ENCODE data around the gene ITCH.
"Not testable (repeated sequence)": the region's sequence is repeated elsewhere in the genome, so short reads cannot be mapped to it uniquely, and the experiment has no call there.

Gene ITCH

DNA sequence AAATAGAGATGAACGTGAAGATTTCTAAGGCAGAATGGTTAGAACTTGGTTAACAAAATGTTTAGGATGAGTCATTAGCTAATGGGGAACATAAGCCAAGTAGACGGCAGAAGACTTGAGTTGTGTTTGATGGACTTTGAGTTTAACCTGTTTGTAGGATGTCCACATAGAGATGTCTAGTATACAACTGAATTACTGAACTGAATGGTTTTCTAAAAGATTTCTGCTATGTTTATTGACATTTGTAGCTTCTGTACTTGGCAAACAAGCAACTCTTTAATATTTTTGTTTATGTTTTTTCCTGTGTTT lies 98.7 kb downstream of the ITCH start:
- DNase-seq (ENCODE audit: low read depth), result no peak

DNA sequence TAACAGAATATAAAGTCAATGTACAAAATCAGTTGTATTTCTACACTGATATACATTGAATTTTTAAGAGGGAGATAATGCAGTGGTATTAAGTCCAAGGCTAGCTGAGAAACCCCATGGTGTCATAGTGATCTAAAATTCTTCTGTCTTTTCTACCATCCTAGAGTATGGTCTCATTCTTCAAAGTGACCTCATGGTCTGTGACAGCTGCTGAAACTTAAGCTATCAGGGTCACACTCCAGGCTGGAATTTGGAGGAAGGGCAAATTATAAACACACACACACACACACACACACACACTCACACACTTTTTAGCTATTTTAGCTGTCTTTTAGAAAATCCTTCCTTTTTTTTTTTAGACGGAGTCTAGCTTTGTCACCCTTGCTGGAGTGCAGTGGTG lies 105.9 kb downstream of the ITCH start:
- DNase-seq (ENCODE audit: low read depth), result no peak

GRCh38 chr20:34472246-34472925 lies 109.3 kb downstream of the ITCH start:
- DNase-seq (ENCODE audit: low read depth), result no peak

GRCh38 chr20:34473262-34473883 lies 110.3 kb downstream of the ITCH start:
- DNase-seq (ENCODE audit: low read depth), result no peak

- peak; percentile 16 for DNase-seq (ENCODE audit: low read depth)
Observed at GRCh38 chr20:34475979-34476736, 113.1 kb downstream of the ITCH start.

GRCh38 chr20:34479627-34480026 lies 116.6 kb downstream of the ITCH start:
- no peak for DNase-seq (ENCODE audit: low read depth)

GRCh38 chr20:34482154-34482553 lies 119.1 kb downstream of the ITCH start:
- DNase-seq (ENCODE audit: low read depth), result not testable (repeated sequence)

GRCh38 chr20:34483585-34484220 lies 120.6 kb downstream of the ITCH start:
- DNase-seq (ENCODE audit: low read depth), result not testable (repeated sequence)

DNA sequence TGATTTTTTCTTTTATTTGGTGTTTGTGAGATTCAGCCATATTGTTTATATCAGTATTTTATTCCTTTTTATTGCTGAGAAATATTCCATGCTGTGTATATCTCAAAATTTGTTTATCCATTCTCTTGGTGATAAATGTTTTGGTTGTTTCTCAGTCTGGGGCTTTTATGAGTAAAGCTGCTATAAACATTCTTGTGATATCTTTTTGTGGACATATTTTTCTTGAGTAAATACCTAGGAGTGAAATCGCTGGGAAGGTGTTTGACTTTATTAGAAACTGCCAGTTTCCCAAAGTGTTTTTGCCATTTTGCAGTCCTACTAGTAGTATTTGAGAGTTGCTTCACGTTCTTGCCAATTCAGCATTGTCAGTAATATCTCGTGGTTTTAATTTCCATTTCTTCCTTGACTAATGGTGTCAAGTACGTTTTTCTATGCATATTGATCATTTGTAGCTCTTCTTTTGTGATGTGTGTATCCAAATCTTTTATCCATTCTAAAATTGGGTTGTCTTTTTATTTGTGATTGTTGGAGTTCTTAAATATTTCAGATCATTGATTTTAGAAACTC lies 122.1 kb downstream of the ITCH start:
- no peak for DNase-seq (ENCODE audit: low read depth)

DNA sequence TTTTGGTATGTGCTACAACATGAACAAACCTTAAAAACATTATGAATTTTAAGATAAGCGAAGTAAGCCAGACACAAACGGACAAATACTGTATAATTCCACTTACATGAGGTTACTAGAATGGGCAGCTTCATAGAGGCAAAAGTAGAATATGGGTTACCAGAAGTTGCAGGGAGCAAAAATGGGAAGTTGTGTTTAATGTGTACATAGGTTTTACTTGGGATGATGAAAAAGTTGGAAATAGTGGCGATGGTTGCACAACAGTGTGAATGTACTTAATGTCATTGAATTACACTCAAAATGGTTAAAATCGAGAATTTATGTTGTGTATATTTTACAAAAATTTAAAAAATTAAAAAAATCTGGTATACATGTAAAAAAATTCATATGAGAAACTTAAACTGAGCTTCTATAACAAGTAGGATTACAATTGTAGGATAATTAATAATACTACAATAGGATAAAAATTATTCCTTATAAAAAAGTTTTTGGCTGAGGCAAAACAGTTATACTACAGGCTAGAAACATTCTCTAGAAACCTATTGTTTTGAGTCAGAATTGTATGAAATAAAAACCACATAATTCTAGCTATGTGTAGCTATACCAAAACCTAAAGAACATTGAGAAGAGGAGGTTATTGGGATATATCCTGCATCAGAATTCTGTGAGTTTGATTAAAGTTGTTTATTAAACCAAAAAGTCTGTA lies 128.3 kb downstream of the ITCH start:
- no peak for DNase-seq (ENCODE audit: low read depth)

DNA sequence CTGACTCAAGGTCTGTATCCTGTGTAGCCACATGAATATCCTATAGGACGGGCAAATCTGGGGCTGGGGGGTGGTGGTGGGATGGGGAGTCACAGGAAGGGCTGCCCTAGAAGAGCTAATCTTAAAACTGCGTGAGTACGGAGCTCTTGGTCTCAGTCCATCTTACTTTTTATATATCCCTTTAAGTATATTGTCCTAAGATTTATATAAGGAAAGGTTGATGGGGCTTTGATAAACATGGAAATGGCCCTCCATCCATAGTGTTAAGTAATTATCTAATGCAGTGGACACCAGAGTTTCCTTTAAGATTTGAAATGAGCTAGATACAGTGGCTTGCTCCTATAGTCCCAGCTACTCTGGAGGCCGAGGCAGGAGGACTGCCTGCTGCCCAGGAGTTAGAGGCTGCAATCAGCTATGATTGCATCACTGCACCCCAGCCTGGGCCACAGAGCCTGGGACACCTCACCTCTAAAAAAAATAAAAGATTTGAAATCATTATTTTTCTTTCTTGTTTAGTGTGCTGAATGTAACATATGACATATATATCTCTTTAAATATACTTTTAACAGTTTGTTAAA lies 128.9 kb downstream of the ITCH start:
- no peak for DNase-seq (ENCODE audit: low read depth)

- DNase-seq (ENCODE audit: low read depth), result no peak
Observed at GRCh38 chr20:34493646-34494045, 130.6 kb downstream of the ITCH start.

GRCh38 chr20:34495307-34495706 lies 132.2 kb downstream of the ITCH start:
- no peak for DNase-seq (ENCODE audit: low read depth)

DNA sequence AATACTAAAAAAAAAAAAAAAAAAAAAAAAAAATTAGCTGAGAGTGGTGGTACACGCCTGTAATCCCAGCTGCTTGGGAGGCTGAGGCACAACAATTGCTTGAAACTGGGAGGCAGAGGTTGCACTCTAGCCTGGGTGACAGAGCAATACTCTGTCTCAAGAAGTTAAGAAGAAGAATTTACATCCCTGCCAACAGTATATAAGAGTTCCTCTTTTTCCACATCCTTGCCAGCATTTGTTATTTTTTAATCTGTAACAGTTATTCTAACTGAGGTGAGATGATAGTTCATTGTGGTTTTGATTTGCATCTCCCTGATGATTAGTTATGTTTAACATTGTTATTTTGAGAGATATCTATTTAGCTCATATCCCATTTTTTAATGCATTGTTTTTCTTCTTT lies 132.8 kb downstream of the ITCH start:
- no peak for DNase-seq (ENCODE audit: low read depth)

GRCh38 chr20:34497596-34497995 lies 134.5 kb downstream of the ITCH start:
- DNase-seq (ENCODE audit: low read depth), result not testable (repeated sequence)

GRCh38 chr20:34500823-34501222 lies 137.8 kb downstream of the ITCH start:
- no peak for DNase-seq (ENCODE audit: low read depth)

DNA sequence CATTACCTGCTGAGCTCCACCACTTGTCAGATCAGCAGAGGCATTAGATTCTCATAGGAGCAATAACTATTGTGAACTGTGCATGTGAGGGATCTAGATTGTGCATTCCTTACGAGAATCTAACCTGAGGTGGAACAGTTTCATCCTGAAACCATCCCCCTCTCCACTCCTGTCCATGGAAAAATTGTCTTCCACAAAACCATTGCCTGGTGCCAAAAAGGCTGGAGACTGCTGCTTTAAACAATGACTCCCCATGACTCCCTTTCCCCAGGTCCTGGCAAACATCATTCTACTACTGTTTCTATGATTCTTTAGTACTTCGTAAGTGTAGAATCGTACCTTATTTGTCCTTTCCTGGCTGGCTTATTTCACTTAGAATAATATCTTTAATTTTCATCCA lies 143.4 kb downstream of the ITCH start:
- DNase-seq (ENCODE audit: low read depth), result no peak

DNA sequence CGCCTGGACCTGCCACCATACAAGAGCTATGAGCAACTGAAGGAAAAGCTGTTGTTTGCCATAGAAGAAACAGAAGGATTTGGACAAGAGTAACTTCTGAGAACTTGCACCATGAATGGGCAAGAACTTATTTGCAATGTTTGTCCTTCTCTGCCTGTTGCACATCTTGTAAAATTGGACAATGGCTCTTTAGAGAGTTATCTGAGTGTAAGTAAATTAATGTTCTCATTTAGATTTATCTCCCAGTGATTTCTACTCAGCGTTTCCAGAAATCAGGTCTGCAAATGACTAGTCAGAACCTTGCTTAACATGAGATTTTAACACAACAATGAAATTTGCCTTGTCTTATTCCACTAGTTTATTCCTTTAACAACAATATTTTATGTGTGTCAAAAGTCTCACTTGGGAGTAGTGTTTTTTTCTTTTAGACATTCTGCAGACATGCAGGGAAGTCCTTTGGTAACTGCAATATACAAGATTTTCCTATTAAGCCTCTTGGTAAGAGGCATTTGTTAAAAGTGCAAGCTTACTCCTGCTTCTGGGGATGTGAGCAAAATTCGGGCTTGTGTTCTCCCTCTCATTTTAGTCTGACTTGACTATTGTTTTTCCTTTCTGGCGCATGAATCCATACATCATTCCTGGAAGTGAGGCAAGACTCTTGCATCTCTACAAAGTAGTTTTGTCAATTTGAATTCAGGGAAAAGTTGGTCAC lies 144.8 kb downstream of the ITCH start:
- DNase-seq (ENCODE audit: low read depth), result no peak

DNA sequence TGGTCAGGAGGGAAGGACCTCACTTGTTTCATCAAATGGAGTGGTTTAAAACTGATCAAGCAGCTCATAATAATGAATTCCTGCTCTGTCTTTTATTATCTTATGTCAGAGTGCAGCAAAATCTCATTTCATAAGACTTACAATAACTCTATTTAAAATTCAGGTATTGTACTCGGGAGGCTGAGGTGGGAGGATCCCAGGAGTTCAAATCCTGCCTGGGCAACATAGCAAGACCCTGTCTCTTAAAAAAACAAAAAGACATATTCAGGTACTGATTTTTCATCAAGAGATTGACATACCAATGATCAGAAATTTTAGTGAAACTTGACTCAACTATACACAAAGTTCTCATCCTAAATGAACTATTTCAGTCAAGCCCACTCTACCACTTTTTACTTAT lies 147.5 kb downstream of the ITCH start:
- no peak for DNase-seq (ENCODE audit: low read depth)

DNA sequence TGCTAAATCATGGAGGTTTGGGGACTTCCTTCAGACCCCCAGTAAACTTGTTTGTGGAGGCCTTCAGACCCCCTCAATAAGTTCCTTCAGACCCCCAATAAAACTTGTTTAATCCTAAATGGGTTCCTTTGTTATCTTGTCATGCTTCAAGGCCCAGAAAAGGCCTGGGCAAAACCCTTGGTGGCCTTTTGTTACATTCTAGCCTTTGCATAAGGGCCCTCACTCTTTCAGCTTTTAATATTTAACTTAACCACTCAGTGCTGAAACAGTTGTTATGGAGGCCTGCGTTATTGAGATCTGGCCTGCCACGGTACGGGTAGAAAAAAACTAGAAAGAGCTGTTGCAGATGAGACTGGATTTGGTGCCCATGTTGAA lies 148.8 kb downstream of the ITCH start:
- no peak for DNase-seq (ENCODE audit: low read depth)
